Stimulated activated CD8-positive, alpha-beta memory T cell treated with anti-CD3 and anti-CD28 coated beads, Interleukin-7, amount 100 ng/mL, for 24 hours (primary cell): ENCODE data around the gene CCDC3.
"Not testable (repeated sequence)": the region's sequence is repeated elsewhere in the genome, so short reads cannot be mapped to it uniquely, and the experiment has no call there.

Experiments
- DNase-seq: peaks from one replicate; pipeline ENCODE4 v3.0.0-alpha.2; 2020; ENCODE audit warnings: low read depth

The CCDC3 gene

DNA sequence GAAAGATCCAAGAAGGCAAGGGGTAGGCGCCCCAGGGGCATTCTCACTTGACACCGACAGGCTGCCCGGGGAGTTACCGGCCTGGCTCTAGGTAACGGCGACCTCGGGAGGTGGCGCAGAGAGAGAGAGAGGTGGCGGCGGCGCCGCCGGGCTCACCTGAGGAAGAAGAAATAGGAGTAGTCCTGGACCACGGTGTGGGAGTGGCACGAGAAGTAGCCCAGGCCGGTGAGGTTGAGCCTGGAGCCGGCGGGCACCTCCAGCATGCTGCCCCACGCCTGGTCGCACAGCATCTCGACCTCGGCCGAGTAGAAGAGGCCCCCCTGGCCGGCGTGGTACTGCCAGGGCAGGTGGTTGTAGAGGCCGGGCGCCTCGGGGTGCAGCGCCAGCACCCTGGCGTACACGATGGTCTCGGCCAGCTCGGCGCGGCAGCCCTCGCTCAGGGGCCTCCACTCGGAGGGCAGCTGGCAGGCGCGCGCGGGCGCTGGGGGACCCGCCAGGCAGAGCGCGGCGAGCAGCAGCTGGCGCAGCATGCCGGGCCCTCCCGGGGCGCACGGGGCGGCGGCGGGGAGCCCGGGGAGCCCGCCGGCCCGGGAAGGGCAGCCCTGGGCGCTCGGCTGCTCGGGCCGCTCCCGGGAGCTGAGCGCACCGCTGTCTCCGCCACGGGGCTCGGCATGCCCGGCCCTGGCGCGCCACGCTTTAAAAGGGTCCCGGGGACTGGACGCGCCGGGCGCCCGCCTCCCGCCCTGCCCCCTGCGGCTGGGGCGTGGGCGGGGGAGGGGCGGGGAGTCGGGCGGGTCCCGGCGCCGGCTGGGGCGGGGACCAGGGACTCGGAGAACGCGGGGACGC is at the start of gene CCDC3:
TSS of gene CCDC3 (minus strand) at position 673 of the 846 bp plus-strand sequence. CDS start at position 530, 143 bp downstream.
- DNase-seq: no peak

DNA sequence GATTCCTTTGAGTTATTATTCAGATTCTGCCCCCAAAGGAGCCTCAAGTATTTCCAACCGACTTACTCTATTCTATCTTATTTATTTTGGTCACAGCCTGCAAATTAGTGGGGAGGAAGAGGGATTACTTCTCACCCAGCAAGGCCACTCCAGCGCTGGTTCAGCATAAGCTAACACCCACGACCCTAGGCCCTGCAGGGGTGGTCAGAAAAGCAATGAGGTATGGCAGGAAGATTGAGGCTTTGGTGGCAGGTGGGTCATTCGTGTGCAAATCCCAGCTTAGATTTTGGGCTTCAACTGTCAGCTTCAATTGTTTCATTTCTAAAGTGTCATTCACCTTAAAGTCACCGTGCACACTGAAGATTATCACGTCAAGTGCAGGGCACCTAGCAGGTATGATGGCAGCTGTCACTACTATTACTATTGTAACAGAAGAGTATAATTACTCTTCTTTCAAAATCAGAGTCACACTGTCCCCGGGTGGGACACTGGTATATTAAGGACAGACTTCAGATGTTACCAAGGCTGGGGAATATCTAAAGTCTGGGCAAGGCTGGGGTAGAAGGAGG is 49.7 kb upstream of the CCDC3 start:
- DNase-seq: no peak

DNA sequence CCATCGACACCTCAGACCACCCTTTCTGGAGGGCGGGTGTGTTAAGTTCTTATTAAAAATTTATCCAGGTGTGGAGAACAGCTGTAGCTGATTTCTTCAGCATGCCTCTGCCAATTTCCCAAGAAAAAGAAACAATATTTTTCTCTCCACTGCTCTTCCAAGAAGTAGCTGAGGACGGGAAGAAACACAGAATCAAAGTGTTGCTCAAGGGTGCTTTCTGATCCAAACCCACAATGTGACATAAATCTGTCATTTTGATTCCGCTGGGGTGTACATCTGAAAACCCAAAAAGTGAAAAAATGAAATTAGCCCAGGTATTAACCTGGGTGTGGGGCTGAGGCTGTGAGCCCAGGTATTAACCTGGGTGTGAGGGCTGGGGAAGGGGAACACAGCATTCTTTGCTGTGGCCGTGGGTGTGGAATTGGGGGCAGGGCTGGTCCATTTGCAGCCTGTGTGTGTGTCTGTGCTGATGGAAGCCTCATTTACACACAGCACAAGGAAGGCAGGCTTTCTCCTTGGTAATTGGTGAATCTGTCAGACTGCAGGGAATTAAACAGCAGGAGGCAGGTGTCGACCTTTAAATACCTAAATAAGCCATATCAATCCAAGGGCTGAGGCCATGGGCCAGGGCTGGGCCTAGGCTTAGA is 48.4 kb upstream of the CCDC3 start:
- no peak for DNase-seq

DNA sequence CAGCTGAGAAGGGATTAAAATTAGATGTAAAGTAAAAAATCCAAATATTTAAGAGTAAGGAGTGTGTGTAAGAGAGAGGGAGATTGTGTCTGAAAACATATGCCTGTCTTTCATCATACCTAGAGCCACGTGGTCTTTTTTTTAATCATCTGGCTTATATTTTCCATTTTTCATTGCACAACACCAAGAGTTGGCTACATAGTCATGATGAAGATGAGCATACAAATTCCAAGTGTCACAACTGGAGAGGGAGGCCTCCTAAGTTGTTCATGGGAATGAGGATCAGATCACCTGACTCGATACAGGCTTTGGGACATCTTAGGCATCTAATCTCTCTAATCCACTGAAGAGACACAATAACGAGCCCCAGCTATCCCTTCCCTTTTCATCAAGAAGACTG is 47.2 kb upstream of the CCDC3 start:
- DNase-seq: no peak

DNA sequence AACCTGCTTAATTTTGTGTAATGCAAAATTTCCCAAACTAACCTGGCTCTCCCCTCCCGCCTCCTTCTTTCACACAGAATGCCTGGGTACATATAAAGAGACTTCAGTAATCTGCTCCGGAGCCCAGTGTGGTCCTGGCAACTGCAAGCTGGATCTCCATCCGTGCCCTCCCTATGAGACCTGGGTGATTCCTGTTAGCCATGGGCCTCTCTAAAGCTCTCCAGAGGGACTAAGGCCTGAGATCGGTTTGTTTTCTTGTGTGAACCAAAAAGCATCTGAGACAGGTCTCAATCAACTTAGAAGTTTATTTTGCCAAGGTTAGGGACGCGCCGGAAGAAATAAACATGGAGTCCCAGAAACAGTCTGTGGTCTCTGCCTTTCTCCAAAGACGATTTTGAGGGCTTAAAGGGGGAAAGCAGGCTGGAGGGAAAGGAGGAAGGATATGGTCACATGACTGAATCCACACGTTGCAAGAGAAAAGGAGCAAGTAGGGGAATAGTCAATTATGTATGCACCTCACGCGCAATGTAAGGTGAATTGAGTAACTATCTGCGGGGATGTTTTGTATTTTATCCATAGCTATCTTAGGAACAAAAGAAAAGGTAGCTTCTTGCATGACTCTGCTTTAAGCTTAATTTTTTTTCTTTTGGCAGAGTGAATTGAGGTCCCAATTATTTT is 46.2 kb upstream of the CCDC3 start:
- DNase-seq: no peak

DNA sequence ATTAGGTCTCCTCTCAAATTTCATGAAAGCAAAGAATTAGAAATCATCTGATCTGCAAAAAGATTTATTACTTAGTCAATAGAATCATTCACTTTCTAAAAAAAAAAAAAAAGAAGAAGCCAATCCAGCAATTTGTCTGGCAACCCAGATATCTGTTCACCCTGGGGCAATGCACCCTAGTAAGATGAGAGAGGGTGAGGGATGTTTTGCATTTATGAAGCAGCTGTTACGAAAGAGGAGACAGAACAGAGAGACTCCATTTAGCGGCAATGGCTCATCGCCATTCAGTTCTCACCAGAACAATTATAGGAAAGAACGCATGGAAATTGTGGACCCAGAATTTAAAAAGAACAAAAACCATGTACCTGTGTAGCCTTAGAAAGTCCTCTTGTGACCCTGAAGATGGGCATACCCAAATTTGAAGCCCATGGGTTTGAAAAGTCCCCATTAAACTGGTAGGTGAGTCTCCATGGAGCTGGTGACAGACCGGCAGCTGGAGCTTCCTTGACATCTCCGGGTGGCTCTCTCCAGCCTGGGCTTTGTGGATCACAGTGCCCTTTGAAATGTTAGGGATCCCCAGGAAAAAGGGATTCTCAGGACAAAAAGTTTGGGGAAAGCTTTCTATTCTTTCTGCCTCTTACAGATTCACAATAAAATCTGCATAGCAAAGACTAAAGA is 45.5 kb upstream of the CCDC3 start:
- no peak for DNase-seq

DNA sequence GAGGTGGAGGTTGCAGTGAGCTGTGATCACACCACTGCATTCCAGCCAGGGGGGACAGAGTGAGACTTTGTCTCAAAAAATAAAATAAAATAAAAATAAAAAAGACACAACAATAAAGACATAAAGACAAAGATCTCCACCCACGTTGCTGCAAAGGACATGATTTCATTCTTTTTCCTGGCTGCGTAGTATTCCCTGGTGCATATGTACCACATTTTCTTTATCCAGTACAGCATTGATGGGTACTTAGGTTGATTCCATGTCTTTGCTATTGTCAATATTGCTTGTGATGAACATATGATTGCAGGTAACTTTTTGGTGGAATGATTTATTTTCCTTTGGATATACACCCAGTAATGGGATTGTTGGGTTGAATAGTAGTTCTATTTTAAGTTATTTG is 42.0 kb upstream of the CCDC3 start:
- DNase-seq: no peak

DNA sequence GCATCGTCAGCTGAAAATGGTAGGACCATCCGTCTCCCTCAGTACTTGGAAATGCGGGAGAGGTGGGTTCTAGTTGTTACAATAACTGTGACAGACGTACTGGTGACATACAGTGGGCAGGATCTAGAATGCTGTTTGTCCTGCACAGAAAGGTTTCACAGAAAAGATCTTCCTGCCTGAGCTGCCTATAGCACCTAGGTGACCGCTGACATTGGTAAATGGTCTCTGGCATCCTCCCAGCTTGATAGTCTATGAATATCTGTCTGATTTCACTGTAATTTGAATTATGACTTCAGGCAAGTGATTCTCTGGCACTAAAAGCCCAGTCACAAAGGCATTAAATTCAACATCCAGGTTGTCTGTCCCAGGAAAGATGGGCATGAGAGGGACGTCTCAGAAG is 38.2 kb upstream of the CCDC3 start:
- DNase-seq: no peak

DNA sequence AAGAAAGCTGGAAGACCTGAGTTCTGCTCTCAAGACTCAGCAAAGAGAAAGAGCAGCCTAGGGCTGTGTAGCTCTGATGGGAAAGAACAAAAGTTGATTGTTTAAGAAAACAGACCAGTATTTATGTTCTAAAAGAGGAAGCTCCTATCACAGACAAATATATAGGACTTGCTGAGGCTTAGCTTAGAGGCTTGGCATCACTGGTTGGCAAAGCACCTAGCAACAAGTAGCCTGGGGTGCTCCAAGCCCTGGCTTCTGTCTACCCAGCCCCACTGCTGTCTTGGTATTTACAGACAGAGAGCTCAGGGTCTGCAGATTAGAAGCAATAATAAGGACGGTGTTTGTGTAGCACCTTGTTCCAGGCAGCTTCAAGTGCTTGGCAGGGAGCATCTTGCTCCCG is 36.9 kb upstream of the CCDC3 start:
- no peak for DNase-seq

DNA sequence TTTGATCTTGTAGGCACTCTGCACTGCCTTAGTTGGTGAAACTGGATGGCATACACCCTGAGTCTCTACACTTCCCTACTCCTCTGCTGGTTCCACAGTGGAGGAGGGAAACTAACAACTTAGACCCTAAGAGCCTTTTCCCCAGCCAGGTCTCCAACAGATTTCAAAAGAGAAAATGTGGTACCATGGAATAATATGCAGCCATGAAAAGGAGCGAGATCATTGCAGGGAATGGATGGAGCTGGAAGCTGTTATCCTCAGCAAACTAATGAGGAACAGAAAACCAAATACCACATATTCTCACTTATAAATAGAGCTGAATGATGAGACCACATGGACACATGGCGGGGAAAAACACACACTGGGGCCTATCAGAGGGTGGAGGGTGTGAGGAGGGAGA is 36.3 kb upstream of the CCDC3 start:
- DNase-seq: no peak

DNA sequence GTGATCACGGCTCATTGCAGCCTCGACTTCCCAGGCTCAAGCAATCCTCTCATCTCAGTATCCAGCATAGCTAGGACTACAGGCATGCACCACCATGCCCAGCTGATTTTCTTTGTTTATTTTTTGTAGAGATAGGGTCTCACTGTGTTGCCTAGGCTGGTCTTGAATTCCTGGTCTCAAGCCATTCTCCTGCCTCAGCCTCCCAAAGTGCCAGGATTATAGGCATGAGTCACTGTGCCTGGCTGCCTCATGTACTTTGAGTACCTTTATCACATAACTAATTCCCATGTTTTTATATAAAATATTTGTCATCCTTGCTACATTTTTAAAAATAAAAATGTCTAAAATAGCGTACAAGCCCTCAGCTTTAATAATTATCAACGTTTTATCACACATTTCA is 35.3 kb upstream of the CCDC3 start:
- no peak for DNase-seq

DNA sequence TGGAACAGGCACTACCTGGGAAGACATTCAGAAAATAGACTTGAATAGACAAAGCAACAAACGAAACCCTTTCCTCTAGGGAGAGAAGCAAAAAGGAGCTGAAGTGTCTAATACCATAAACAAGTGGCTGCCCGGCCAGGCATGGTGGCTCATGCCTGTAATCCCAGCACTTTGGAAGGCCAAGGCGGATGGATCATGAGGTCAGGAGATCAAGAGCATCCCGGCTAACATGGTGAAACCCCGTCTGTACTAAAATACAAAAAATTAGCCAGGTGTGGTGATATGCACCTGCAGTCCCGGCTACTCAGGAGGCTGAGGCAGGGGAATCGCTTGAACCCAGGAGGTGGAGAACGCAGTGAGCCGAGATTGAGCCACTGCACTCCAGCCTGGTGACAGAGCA is 34.2 kb upstream of the CCDC3 start:
- not testable (repeated sequence) for DNase-seq

DNA sequence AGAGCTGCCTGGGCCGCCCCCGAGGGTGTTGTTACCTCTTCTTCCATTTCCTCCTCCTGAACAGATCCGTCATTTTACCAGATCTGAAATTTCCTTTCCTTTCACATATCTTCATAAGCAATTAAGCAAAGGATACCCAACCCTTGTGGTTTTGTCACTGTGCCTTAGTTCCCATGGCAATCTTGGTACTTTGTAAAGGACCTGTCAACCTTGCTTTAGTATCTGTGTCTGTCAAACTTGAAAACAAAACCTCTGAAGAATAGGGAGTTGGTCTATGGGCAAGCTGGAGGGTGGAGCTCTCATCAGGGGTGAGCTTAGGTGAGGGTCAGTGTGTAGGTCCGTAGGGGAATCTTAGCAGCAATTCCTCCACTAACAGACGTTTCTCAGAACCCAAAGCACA is 25.4 kb upstream of the CCDC3 start:
- no peak for DNase-seq

DNA sequence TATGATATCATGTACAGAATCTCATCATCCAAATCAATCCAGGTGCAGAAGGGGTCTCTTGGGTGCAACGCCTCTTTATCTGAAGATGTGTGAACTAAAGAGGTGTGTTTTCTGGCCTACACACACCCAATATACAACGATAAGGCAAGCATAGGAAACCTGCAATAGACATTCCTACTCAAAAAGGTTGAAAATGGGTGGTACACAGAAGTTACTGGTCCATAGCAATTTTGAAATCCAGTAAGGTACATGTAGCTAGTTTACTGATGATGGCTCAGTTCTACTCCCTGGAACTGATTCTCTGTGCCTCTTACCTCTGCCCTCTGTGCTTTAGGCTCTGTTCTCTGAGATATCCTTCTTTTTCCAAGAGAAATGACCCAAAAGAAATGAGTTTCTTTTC is 22.2 kb upstream of the CCDC3 start:
- DNase-seq: no peak

DNA sequence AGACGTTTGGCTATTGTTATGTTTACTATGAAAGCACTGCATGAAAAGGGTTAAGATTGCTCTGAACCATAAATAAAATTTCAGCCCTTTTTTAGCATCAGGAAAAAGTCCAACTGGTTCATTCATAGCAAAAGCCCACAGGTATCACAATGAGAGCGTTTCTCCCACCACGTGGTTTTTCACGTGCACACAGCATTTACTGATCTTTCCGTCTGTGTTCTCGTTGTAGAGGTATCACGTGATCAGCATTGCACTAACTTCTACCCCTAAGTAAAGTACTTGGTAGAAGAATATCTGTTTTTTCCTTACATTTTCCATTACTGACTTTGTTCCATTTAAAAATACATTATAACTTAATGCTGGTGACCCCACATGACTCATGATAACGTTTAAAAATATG is 17.8 kb upstream of the CCDC3 start:
- no peak for DNase-seq

DNA sequence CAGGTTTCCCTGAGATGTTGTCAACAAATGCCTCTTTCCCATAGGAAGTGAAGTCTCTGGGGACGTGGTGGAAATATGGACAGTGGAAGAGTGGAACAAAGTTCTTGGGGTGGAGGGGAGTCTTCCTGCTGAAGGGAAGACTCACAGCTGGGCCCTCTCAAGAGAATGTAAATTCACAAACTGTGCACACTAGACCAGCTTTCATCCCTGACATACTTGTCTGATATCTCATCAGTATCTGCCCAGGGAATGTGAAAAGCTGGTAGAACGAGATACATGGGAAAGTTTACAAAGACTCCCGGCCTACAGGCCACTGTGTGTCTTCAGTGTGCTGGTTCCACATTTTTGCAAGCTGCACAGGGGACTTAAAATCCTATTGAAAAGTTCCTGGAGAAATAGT is 16.7 kb upstream of the CCDC3 start:
- no peak for DNase-seq

DNA sequence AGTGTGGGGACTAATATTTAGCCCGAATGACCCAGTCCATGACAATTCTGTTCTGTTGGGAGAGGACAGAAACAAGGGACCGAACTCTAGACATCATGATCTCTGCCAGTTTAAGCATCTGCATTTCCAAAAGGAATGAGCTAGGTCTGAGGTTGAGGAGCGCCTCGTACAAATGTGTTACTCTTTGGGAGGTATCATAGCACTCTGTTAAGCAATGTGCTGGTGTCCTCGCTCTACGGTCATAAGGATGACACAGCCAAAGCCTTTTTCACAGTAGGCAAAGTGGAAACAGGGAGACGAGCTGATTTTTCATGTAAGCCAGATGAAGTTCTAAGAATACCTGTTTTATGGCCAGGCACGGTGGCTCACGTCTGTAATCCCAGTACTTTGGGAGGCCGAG is 15.4 kb upstream of the CCDC3 start:
- no peak for DNase-seq

DNA sequence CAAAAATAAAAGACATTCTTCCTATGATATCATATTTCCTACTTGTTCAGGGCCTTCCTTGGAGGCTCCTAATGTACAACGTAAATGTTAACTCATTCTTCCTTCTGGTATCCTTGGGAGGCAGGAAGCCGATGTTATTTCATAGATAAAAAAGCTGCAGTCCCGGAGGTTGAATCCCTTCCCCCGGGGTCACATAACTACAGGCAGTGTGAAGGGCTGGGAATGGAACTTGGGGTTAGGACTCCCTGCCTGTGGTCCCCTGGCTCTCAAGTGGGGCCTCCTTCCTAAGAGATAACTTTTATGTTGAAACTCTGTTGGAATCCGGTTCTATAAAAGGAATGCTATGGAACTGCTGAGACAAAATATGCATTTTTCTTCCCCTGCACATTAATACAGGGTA is 14.9 kb upstream of the CCDC3 start:
- no peak for DNase-seq

DNA sequence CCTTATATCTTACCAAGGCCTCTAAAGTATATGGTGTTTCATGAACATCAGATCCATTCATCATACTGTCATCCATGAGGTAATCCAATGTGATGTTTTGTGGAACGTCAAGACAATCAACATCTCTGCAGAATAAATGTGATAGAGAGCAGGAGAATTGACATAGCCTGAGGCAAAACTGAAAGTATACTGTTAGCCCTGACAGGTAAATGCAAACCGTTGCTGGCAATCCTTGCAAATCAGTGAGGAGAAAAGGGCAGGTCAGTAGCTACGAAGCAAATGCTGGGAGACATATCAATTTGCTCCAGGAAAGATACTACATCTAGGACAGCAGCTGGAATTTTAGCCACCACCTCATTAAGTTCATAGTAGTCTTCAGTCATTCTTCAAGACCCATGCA is 4.5 kb upstream of the CCDC3 start:
- no peak for DNase-seq

DNA sequence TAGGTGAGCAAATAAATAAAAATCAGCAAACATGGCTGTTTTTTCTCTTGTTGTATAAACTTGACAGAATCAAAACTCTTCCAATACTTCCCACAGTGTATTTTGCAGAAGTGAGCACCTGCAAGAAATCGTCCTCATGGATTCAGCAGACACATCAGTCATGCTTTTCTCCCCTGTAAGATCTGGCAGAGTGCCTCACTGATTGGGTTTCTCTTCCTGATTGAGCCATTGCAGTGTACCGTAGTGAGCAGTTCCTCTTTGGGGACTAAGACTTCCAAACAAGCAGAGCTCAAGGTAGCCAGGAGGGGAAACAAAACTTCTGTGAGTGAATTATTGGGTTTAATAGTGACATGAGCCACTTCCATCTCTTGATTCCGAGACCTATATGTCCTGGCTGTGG is 2.2 kb upstream of the CCDC3 start:
- no peak for DNase-seq

DNA sequence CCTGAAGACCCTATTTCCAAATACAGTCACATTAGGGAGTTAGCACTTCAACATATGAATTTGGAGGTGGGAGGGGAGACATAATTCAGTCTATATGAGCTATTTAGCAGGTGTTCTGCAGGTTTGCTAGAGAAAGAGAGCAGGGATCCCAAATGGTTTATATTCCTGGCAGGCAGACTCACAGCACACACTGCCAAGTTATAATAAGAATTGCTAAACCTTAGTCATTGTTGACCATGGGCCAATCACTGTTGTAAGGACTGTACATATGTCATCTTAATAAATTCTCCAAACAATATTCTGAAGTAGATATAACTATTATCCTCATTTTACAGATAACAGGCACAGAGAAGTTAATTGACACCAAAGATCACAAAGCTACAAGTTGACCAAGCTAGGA is 1.5 kb upstream of the CCDC3 start:
- DNase-seq: no peak

DNA sequence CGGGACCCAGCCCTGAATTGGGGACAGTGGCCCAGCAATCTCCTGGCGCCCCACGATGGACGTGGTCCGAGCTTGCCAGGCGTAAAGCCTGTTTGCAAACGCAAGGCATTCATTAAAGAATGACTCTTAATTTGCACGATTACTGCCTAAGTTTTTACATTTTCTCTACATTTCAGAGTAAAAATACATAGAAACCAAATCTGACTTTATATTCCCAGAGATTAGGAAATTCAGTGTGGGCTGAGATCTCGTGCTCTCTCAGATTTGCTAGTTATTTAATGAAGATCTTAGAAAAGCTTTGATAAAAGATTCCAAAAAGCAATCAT is 337 bp upstream of the CCDC3 start:
- no peak for DNase-seq

DNA sequence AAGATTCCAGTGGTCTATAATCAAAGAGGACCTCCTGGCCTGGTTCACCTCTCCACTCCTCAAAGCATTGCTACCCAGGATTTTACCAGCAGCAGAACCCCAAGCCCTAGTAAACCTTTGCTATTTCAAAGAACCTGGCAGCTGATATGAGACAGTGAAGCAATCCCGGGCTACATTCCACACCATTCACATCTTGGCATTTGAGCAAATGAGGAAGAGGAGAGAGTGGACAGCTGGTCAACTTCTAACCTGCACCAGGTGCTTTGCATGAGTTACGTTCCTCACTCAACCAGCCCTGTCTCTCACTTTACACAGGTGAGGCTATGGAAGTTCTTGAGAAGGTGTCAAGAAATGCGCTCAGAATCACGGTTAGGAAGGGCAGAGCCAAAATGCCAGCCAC is 1.1 kb downstream of the CCDC3 start:
- no peak for DNase-seq
